ENCODE data around the gene FAM3D. TPM values are rescaled to one million over a fixed set of nuclear protein-coding genes. Genes with fewer than 3 reads are reported as not detected.
A peak's percentile ranks its signal among the peaks of the same experiment; 100 is the strongest.

The FAM3D gene
- total RNA-seq, 2 donors from 2014 or later: not detected

DNA sequence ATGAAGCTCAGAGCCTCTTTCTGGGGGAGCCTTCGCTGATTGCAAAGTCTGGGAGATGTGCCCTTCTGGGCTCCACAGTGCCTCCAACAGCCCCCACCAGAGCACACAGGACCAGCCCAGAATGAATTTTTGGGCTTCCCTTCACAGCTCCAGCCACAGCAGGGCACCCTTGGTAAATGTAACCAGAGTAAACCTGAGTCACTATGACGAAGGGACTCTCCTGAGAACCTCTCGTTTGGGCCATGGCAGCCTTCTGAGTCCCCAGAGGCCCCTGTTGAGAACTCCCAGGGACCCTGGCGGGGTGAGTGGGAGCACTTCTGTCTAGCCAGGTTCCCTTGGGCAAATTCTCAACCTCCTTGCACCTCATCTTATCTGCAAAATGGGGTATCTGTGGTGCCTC lies 20.8 kb downstream of the FAM3D start:
- Histone ChIP-seq H3K27ac (no peak overlapping the region), H3K4me1 (peaks cover 0 to 1% of the 10 kb centered on the region in 2 donors), H3K27me3 (no peaks in the 10 kb centered on the region), H3K36me3 (no peaks in the 10 kb centered on the region), H3K9me3 (no peaks in the 10 kb centered on the region), H3K4me3 (no peak overlapping the region)
- DNase-seq (ENCODE audit: low spot score): no peak
- TF ChIP-seq, protein P1, sequence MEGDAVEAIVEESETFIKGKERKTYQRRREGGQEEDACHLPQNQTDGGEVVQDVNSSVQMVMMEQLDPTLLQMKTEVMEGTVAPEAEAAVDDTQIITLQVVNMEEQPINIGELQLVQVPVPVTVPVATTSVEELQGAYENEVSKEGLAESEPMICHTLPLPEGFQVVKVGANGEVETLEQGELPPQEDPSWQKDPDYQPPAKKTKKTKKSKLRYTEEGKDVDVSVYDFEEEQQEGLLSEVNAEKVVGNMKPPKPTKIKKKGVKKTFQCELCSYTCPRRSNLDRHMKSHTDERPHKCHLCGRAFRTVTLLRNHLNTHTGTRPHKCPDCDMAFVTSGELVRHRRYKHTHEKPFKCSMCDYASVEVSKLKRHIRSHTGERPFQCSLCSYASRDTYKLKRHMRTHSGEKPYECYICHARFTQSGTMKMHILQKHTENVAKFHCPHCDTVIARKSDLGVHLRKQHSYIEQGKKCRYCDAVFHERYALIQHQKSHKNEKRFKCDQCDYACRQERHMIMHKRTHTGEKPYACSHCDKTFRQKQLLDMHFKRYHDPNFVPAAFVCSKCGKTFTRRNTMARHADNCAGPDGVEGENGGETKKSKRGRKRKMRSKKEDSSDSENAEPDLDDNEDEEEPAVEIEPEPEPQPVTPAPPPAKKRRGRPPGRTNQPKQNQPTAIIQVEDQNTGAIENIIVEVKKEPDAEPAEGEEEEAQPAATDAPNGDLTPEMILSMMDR (IDR thresholded peaks at IDR 0.05): no peak

DNA sequence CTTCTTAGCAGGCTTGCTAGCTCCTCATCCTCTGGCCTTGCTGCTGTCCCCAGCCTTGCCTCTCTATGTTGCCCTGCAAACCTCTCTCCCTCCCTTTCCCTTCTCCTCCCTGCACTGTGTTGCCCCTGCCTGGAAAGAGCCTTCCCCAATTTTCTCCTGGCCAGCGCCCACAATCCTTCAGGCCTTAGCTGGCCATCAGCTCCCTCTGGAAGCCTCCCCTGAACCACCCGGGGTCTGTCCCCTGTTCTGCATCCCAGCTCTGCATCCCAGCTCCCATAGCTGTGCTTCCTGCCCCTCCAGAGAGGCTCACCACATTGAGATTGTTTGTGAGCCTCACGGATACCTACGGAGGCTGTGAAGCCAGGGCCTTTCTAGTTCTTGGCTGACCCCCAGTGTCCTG lies 23.7 kb downstream of the FAM3D start:
- Histone ChIP-seq H3K36me3 (no peaks in the 10 kb centered on the region), H3K27me3 (no peaks in the 10 kb centered on the region), H3K27ac (no peak overlapping the region), H3K4me3 (no peak overlapping the region), H3K9me3 (no peaks in the 10 kb centered on the region), H3K4me1 (peaks cover 0 to 6% of the 10 kb centered on the region in 2 donors)
- TF ChIP-seq, protein P1 (IDR thresholded peaks at IDR 0.05): no peak
- DNase-seq (ENCODE audit: low spot score): no peak

DNA sequence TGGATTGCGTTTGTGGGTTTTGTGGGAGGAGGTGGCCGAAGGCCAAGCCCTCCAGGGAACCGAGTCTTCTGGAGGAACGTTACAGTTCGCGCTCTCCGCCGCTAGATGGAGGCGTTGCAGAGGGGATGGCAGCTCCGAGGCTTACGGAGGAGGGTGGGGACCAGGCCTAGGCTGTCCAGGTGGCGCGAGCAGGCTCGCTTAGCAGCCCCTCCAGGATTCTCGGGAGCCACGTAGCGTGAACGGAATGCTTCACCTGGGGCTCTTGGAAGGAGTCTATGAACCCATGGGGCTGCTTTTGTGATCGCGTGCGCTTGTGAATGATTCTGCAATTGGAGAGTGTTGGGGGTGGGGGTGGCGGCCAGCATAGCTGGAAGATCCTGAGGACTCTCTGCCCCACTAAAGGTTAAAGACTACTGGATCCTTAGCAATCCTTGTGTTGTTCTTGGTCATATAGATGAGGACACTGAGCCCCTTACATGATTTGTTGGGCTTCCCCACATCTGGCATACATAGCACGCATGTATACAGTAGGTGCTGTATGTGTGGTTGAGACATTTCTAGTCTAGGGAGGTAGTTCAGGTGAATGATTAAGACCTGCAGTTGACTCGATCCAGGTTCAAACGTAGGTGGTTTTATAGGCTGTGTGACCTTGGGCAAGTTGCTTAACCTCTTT lies 25.7 kb downstream of the FAM3D start:
- no peaks in the 10 kb centered on the region for H3K27me3 ChIP-seq
- no peak for DNase-seq (ENCODE audit: low spot score)
- no peak overlapping the region for H3K4me3 ChIP-seq
- no peak overlapping the region for H3K27ac ChIP-seq
- no peaks in the 10 kb centered on the region for H3K36me3 ChIP-seq
- peaks cover 0 to 6% of the 10 kb centered on the region in 2 donors for H3K4me1 ChIP-seq
- TF ChIP-seq, protein P1 (IDR thresholded peaks at IDR 0.05): peak; percentile 88 to 89
- H3K9me3 ChIP-seq: no peaks in the 10 kb centered on the region

DNA sequence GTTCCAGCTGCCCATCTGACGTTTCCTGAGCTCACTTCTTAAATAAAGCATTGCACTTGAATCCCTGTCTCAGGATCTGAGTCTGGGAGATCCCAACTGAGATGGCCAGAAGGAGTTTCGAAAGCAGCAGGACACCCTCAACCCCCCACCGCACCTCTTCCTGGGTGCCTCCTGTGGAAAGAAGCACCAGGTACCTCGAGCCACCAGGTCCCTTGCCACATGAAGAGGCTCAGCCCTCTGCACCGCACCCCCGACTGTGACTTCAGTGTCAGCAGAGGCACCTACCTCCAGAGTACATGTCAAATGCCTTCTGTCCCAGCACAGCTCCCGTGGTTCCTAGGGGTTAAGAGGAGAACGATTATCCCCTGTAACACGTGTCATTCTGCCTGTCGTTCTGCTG lies 26.7 kb downstream of the FAM3D start:
- no peak overlapping the region for H3K27ac ChIP-seq
- no peaks in the 10 kb centered on the region for H3K9me3 ChIP-seq
- no peak for DNase-seq (ENCODE audit: low spot score)
- no peak overlapping the region for H3K4me3 ChIP-seq
- TF ChIP-seq, protein P1 (IDR thresholded peaks at IDR 0.05): no peak
- no peaks in the 10 kb centered on the region for H3K27me3 ChIP-seq
- peaks cover 0 to 6% of the 10 kb centered on the region in 2 donors for H3K4me1 ChIP-seq
- no peaks in the 10 kb centered on the region for H3K36me3 ChIP-seq

DNA sequence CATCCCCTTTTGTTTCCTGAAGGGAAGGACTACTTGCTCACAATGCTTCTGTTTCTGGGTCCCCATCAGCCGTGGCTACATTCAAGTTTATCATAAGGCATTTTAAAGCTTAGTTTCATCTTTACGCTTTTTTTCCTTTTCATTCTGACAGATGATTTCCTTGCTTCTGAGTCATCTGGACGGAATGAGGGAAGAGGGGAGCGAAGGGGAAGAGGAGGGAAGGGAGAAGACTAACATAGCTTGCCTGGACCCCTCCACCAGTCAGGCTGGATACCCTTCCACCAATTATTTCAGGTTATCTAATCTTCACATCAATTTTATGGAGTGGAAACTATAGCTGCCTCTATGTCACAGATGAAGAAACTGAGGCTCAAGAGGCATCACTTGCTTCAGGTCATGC lies 27.6 kb downstream of the FAM3D start:
- Histone ChIP-seq H3K27ac (no peak overlapping the region), H3K9me3 (no peaks in the 10 kb centered on the region), H3K4me1 (peaks cover 0 to 6% of the 10 kb centered on the region in 2 donors), H3K4me3 (no peak overlapping the region), H3K36me3 (no peaks in the 10 kb centered on the region), H3K27me3 (no peaks in the 10 kb centered on the region)
- no peak for DNase-seq (ENCODE audit: low spot score)
- TF ChIP-seq, protein P1 (IDR thresholded peaks at IDR 0.05): no peak

DNA sequence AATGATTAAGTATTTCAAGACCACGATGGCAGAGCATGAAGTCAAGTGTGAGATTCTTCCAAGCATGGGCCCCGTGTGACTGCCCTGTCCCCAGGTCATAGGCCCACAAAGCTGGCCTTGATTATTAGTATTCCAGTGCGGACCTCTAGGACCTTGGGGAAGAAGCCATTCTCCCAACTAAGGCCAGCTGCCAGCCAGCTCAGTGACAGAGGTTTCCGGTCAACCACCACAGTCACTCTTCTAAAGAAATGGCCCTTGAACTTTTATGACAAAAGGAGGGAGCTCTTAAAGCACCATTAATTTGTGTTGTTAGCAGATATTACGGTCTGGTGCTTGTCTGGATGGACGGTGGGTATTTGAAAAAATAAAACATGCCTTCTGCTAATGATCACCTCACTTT lies 28.0 kb downstream of the FAM3D start:
- no peaks in the 10 kb centered on the region for H3K36me3 ChIP-seq
- TF ChIP-seq, protein P1 (IDR thresholded peaks at IDR 0.05): no peak
- no peaks in the 10 kb centered on the region for H3K27me3 ChIP-seq
- H3K9me3 ChIP-seq: no peaks in the 10 kb centered on the region
- H3K4me1 ChIP-seq: peaks cover 0 to 6% of the 10 kb centered on the region in 2 donors
- DNase-seq (ENCODE audit: low spot score): no peak
- no peak overlapping the region for H3K4me3 ChIP-seq
- no peak overlapping the region for H3K27ac ChIP-seq
